GM19395 (cell line): Measurements from ENCODE around the gene SNCB.

Experiments used
- ATAC-seq: cut with Tn5 transposase; IDR thresholded peaks from one replicate; pipeline ENCODE4 v1.9.1; 2021; ENCODE audit warnings: mild to moderate bottlenecking, moderate library complexity; ENCODE audit not compliant: unreplicated experiment

SNCB gene

GRCh38 chr5:176578391-176578808 is 51.9 kb downstream of the SNCB start:
- no peak for ATAC-seq

GRCh38 chr5:176577312-176578176 is 52.8 kb downstream of the SNCB start:
- ATAC-seq, result no peak

DNA sequence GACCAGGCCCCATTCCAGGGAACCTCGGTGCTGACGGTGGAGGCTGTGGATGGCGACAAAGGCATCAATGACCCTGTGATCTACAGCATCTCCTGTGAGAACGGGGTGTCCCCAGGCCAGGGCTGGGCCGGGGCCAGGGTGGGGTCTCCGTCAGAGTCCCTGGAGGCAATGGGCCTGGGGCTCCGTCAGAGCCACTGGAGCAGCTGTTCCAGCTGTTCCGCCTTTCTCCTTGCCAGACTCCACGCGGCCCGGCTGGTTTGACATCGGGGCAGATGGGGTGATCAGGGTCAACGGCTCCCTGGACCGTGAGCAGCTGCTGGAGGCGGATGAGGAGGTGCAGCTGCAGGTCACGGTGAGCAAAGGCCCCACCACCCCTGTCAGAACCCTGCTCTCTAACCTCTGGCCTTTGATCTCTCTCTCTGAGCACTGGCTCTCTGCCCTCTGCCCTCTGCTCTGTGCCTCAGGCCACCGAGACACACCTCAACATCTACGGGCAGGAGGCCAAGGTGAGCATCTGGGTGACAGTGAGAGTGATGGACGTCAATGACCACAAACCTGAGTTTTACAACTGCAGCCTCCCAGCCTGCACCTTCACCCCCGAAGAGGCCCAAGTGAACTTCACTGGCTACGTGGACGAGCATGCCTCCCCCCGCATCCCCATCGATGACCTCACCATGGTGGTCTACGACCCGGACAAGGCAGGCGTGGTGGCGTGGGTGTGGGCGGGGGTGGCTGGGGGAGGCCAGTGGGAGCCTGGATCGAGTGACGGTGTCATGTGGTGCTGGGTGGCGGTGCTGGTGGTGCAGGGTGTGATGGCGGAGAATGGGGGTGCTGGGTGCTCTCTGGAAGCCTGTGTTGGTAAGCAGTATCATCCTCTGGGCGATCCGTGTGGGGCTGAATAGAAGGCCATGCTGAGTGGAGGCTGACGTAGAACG is 54.6 kb downstream of the SNCB start:
- ATAC-seq, result no peak

- no peak for ATAC-seq
Measured at GRCh38 chr5:176575066-176575465, 55.3 kb downstream of the SNCB start.

- ATAC-seq, result no peak
Measured at GRCh38 chr5:176574297-176574591, 56.1 kb downstream of the SNCB start.

DNA sequence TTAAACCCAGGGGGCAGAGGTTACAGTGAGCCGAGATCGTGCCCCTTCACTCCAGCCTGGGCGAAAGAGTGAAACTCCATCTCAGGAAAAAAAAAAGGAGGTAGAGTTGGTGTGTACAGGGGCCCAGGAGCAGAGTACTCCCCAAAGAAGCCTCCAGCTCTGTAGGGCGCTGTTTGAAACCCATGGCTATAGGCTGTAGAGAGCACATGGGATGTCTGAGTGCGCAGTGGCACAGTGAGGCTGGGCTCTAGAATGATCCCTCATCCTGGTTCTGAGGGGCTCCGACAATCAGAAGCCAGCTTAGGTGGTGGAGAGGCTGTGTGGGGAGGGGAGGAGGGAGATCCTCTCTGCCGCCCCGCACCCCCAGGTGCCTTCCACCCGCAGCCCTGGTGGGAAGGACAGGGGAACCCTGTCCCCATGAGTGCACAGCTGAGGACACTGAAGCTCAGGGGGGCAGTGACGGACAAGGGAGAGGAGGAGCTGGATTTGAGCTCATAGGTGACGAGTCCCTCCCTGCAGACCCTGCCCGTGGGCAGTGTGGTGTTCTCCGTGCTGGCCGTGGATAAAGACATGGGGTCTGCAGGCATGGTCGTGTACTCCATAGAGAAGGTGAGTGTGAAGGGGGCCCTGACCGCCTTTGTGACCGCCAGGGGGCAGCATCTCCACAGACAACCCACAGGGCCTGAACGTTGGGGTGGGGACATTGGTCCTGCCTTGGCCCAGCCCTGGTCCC is 56.6 kb downstream of the SNCB start:
- ATAC-seq, result no peak
